Epithelial cell of esophagus (primary cell): ENCODE results near the gene PLIN5.

Experiments used
- DNase-seq: peaks from one replicate; pipeline ENCODE4 v3.0.0; 2010; ENCODE audit warnings: low read depth
- H3K4me3 ChIP-seq: 2 replicates; pipeline ENCODE4 v1.5.1; 2011; ENCODE audit warnings: mild to moderate bottlenecking, low read length, control low read depth
- CTCF ChIP-seq: IDR thresholded peaks from 2 replicates; pipeline ENCODE4 v1.5.1; 2011; ENCODE audit warnings: low read depth, mild to moderate bottlenecking, low read length, control low read depth, inconsistent platforms; ENCODE audit not compliant: insufficient read depth; ENCODE audit errors: missing control alignments

PLIN5 gene

GRCh38 chr19:4505570-4506448 is 29.2 kb downstream of the PLIN5 start:
- no peak for TF ChIP-seq CTCF
- no peak overlapping the region for H3K4me3 ChIP-seq
- no peak for DNase-seq

GRCh38 chr19:4504891-4505569 is 30.0 kb downstream of the PLIN5 start:
- no peak for TF ChIP-seq CTCF
- no peak overlapping the region for H3K4me3 ChIP-seq
- no peak for DNase-seq

- H3K4me3 ChIP-seq: no peak overlapping the region
- no peak for DNase-seq
- TF ChIP-seq CTCF: no peak
These were observed 30.7 kb downstream of the PLIN5 start for GRCh38 chr19:4504297-4504701.

- TF ChIP-seq CTCF: no peak
- DNase-seq: no peak
- no peak overlapping the region for H3K4me3 ChIP-seq
These were observed 31.2 kb downstream of the PLIN5 start for GRCh38 chr19:4503825-4504170.

GRCh38 chr19:4503132-4503824 is 31.7 kb downstream of the PLIN5 start:
- no peak for DNase-seq
- TF ChIP-seq CTCF: no peak
- no peak overlapping the region for H3K4me3 ChIP-seq

GRCh38 chr19:4502282-4503131 is 32.5 kb downstream of the PLIN5 start:
- no peak for DNase-seq
- no peak for TF ChIP-seq CTCF
- H3K4me3 ChIP-seq: no peak overlapping the region
